Lower leg skin (tissue), 4 donors: ENCODE measurements around the gene MACROD1. TPM values are rescaled to one million over a fixed set of nuclear protein-coding genes. Genes with fewer than 3 reads are reported as not detected.

Experiments used
- DNase-seq, 2 donors: peaks; one replicate each; pipeline ENCODE4 v3.0.0-alpha.2; 2019; ENCODE audit warnings: low spot score in 2 of 2
- H3K4me3 ChIP-seq: fragments of 200-600 bp; sonication (generic); 2 replicates; pipeline ENCODE4 v1.5.1; 2017; ENCODE audit warnings: mild to moderate bottlenecking, low read depth; ENCODE audit not compliant: poor library complexity, severe bottlenecking
- POLR2A ChIP-seq, 2 donors: fragments of 450-650 bp; IDR thresholded peaks; one replicate each; pipeline ENCODE4 v1.6.1; 2016 to 2017; ENCODE audit warnings: antibody characterized with exemption in 2 of 2, mild to moderate bottlenecking in 1 of 2, moderate library complexity in 1 of 2
- WGBS, 2 donors: methylation state at CpG; one replicate each; pipeline ENCODE4 v1.1.5; 2018; 5-methylcytosine and 5-hydroxymethylcytosine counted together
- intact Hi-C: fragments of 100-400 bp; cut with DNase I; formaldehyde crosslinking; loops from one replicate; pipeline ENCODE4 v1.15.0; 2023; ENCODE audit warnings: low total_unique reads
- total RNA-seq, 4 donors: library from RNA; depleted of rRNA; stranded (reverse); fragments of >200 nt; gene quantifications; one replicate each; pipeline ENCODE4 v1.1.0, GENCODE V29; 2016
- TF ChIP-seq, protein P1 (sequence below), 3 donors: fragments of 450-650 bp; IDR thresholded peaks; one replicate each; pipeline ENCODE4 v1.5.1; 2016; ENCODE audit warnings: antibody characterized with exemption in 3 of 3, mild to moderate bottlenecking in 3 of 3, moderate library complexity in 2 of 3

The MACROD1 gene
- total RNA-seq, 4 donors from 2014 or later = 44.8 to 74.8 (median 55.6) TPM

DNA sequence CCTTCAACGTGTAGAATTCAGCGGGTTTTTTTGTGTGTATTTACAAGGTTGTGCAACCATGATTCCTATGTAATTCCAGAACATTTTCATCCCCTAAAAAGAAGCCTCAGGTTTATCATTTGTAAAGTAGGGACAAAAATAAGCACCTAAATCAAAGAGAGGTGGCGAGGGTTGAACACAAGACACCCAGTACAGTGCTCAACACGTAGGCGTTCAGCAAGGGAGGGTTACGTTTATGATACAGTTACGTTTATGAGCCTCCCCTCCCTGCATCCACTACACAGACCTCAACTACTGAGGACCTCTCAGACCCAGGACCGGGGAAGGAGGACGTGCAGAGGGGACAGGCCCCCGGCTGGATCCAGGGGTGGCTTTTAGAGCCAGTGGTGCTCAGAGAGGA is 85.5 kb downstream of the MACROD1 start:
- 88 to 92% methylated on average over 10 of the region's 10 CpGs for WGBS, 2 donors
- intact Hi-C loops = no loop called here
- no peak for TF ChIP-seq POLR2A (IDR thresholded peaks at IDR 0.05)
- TF ChIP-seq, protein P1, sequence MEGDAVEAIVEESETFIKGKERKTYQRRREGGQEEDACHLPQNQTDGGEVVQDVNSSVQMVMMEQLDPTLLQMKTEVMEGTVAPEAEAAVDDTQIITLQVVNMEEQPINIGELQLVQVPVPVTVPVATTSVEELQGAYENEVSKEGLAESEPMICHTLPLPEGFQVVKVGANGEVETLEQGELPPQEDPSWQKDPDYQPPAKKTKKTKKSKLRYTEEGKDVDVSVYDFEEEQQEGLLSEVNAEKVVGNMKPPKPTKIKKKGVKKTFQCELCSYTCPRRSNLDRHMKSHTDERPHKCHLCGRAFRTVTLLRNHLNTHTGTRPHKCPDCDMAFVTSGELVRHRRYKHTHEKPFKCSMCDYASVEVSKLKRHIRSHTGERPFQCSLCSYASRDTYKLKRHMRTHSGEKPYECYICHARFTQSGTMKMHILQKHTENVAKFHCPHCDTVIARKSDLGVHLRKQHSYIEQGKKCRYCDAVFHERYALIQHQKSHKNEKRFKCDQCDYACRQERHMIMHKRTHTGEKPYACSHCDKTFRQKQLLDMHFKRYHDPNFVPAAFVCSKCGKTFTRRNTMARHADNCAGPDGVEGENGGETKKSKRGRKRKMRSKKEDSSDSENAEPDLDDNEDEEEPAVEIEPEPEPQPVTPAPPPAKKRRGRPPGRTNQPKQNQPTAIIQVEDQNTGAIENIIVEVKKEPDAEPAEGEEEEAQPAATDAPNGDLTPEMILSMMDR (IDR thresholded peaks at IDR 0.05) = no peak
- no peak overlapping the region for H3K4me3 ChIP-seq
- DNase-seq = no peak

DNA sequence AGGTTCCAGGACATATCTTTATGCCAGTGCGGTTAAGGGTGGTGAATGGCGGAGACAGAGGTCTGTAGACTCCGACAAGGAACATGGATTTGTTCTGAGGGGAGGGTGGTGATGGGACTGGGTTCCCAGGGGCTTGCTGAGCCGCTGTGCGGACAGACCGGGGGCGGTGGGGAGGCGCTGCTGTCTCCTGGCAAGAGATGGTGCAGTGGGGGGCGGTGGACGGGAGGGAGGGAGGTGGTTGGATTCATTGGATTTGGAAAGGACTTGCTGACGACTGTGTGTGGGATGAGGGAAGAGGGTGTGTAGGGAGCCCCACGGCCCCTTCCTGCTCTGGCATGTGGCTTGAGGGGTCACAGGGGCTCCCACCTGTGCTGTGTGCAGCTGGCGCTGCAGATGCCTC is 87.0 kb downstream of the MACROD1 start:
- 63 to 74% methylated on average over 13 of the region's 13 CpGs for WGBS, 2 donors
- no peak overlapping the region for H3K4me3 ChIP-seq
- TF ChIP-seq, protein P1 (IDR thresholded peaks at IDR 0.05) = no peak
- no peak for TF ChIP-seq POLR2A (IDR thresholded peaks at IDR 0.05)
- intact Hi-C loops = no loop called here
- DNase-seq = no peak

DNA sequence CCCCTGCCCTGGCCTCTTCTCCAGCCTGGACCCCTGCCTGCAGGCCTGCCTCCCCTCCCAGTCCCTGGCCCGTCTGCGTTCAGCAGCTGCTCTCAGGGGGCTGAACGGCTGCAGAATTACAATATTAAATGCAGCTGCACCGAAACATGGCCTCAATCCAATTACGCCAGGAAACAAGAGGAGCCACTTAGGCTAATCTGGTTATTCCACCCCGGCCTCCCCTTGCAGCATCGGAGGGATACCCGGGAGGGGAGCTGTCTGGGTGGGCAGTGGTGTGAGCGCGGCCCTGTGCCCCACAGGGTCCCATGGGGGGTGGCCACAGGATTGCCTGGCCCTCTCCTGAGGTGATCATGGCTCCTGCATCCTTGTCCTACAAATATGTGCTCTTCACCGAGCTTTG is 87.6 kb downstream of the MACROD1 start:
- 60 to 62% methylated on average over 11 of the region's 11 CpGs for WGBS, 2 donors
- TF ChIP-seq POLR2A (IDR thresholded peaks at IDR 0.05) = no peak
- TF ChIP-seq, protein P1 (IDR thresholded peaks at IDR 0.05) = no peak
- H3K4me3 ChIP-seq = no peak overlapping the region
- DNase-seq = no peak
- intact Hi-C loops = no loop called here

DNA sequence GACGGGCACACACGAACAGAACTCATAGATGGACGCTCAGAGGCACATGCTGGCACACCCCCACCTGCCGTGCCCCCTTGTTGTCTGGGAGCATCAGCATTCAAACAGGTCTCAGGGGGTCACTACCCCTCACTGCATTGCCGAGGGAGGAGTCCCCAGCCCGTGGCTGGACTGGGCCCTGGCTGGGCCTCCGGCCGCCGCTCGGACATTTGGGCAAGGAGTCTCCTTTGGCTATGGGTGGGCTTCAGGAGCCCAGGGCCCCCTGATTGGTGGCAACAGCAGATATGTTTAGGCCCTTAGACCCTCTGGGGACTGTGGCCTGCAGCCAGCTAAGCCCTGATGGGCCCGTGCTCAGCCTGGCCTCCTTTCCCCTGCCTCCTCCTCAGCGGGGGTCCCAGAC is 88.3 kb downstream of the MACROD1 start:
- no peak overlapping the region for H3K4me3 ChIP-seq
- 81 to 92% methylated on average over 8 to 9 of the region's 12 CpGs for WGBS, 2 donors
- intact Hi-C loops = no loop called here
- TF ChIP-seq POLR2A (IDR thresholded peaks at IDR 0.05) = no peak
- TF ChIP-seq, protein P1 (IDR thresholded peaks at IDR 0.05) = no peak
- DNase-seq = no peak

DNA sequence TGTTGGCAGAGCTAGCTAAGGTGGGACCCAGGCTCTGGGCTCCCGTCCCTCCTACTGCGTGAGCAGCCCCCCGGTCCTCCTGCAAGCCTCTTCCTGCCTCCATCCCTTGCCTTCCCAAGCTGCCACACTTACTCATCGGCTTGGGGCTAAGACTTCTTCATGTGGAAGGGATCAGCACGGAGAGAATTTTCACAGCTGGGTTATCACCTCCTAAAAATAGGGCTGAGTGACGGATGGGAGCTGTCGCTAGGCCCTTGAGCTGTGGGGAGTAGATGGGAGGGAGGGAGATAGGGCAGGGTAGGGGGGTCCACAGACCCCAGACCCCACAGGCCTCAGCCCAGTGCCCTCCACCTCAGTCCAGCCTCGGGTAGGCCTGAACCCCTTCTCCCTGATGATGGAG is 89.2 kb downstream of the MACROD1 start:
- TF ChIP-seq POLR2A (IDR thresholded peaks at IDR 0.05) = no peak
- TF ChIP-seq, protein P1 (IDR thresholded peaks at IDR 0.05) = no peak
- H3K4me3 ChIP-seq = no peak overlapping the region
- DNase-seq = no peak
- WGBS, 2 donors = 83 to 87% methylated on average over 7 to 8 of the region's 8 CpGs
- intact Hi-C loops = no loop called here

DNA sequence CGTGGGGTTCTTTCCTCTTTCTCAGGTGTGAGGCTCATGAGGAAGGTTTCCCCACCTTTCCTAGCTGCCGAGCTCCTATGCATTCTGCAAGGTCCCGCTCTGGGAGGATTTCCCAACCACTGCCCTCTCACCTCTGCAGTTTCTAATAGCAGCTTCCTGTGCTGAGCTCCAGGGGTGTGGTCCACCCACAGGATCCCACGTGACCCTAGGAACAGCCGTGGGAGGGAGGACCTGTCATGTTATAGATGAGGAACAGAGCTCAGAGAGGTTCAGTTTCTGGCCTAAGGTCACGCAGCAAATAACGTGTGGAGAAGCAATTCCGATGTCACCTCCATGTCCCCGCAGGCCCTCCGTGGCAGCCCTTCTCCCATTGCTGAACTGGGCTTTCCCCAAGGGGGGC is 91.7 kb downstream of the MACROD1 start:
- intact Hi-C loops = no loop called here
- WGBS, 2 donors = 68 to 79% methylated on average over 10 of the region's 10 CpGs
- TF ChIP-seq, protein P1 (IDR thresholded peaks at IDR 0.05) = no peak
- TF ChIP-seq POLR2A (IDR thresholded peaks at IDR 0.05) = no peak
- DNase-seq = no peak
- no peak overlapping the region for H3K4me3 ChIP-seq
